GM19463 (cell line): ENCODE measurements around the gene NIPAL4.
A peak's percentile ranks its signal among the peaks of the same experiment; 100 is the strongest.

Experiments used
- ATAC-seq: cut with Tn5 transposase; IDR thresholded peaks from one replicate; pipeline ENCODE4 v1.9.1; 2021; ENCODE audit warnings: mild to moderate bottlenecking, moderate library complexity; ENCODE audit not compliant: unreplicated experiment

NIPAL4 gene

DNA sequence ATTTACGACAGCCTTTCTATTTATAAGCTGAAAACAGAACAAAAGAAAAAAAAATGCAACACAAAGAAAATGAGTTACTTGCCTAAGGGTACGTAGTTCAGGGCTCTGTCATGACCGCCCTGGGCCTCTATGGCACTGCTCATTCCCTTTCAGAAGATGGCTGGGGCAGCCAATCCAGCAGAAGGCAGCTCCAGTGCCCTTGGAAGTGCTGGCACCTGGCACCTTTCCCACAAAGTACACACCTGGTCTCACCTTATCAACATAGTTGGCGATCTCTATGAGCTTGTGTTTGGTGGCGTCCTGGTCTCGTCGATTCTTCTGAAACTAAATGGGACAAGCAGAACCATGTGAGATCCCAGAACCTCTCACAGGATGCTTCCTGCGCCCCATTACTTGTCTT lies 53.2 kb downstream of the NIPAL4 start:
- no peak for ATAC-seq

DNA sequence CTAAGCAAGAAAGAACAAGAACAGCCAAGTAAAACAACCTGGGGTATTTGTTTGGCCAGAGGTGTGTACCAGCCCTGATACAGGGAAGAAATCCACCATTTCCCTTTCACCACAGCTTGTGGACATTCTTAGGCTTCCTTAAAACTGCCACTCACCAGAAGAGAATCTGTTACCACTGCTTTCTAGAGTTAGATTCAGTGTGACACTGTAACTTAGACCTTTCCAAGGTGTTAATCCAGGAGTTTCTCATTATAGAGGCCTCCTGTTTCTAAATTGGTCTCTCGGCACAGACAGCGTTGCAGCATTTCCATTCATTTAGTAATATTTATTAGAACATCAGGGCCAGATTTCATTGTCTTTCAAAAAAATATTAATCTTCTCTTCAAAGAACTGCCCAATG lies 55.0 kb downstream of the NIPAL4 start:
- no peak for ATAC-seq

DNA sequence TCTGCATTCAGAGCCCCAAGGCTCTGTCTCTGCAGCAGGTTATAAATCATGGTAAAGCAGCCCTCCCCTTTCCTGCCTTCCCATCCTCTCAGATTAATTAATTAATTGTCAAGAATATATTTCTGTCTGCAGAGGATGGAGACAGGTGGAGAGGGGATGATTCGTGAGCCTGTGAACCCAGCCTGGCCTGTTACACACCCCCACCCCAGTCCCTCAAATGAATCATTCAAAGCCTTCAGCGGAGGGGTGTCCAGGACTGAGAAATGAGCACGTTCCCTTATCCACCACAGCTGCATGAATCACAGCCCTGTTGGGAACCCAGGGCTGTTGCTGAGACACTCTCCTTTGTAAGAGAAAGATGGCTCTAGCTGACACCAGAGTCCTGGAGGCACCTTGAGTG lies 56.0 kb downstream of the NIPAL4 start:
- ATAC-seq: no peak

DNA sequence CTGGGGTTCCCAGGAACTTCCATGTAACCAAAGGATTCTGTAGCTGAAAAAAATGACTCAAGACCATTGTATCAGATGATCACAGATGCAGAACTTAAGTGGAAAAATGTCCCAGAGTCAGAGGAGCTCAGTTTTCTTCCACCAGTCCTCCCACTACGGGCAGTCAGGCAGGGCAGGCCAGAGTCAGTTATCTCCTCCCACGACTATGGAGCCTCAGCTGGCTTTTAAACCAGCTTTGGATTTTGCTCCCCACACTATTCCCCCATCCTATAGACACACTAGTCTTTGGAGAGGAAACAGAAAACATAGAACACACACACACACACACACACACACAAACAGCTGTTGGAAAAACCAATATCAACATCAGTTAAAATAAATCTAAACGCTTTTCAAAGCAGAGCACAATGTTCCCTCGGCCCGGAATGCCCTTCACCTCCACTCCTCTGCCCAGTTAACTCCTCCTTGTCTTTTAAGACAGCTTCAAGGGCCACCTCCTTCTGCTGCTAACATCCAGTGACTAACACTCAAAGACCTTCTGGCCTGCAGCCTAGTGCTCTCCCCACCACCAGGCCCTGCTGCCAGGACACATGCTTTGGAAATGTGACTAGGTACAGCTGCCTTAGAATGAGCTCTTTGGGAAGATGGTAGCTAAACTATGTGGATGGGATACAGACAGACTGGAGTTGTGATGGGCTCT lies 56.8 kb downstream of the NIPAL4 start:
- no peak for ATAC-seq

DNA sequence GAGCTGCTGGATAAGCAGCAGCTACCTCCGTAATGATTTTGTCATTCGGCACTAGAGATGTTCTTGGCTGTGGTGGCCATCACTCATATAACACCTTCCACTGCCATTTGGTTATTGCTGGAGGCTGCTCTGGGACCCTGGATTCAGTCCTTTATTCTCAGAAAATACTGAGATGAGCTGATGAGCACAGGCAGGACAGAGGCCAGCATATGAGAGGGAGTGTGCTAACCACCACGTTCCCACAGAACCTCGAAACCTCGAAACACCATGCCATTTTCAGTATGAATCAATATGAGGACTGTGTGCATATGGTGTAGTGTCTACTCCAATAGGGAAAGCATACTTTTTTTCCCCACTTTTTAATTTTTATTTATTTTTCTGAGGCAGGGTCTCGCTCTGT lies 59.0 kb downstream of the NIPAL4 start:
- ATAC-seq: peak; percentile 78

DNA sequence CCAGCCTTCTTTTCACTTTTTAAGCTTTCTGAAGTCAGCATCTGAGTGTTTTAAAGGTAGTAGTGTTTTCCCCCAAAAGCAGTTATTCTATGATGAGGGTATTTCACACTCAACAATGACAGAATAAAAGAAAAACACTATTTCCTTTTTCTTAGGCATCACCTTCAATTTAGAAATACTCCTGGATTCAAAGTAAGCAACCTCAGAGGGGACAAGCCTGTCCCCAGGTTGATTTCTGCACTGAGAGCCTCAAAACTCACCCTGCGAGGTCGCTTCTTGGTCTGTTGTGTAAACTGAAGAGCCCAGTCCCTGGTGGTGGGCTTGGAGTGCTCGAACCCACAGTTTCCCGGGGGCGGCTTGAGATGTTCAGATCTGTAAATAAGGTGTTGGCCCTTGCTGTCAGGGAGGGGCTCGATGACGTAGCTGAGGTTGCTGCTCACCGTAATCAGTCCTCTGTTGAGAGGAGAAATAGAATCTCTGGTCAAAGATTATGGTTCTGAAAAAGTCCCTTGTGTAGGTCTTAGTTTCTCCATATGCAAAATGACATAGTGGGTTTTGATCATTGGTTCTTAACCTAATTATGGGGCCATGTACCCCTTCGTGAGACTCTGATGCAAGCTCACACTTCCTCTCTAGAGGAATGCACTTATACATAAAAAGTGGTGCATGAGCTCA lies 59.7 kb downstream of the NIPAL4 start:
- peak; percentile 66 for ATAC-seq

DNA sequence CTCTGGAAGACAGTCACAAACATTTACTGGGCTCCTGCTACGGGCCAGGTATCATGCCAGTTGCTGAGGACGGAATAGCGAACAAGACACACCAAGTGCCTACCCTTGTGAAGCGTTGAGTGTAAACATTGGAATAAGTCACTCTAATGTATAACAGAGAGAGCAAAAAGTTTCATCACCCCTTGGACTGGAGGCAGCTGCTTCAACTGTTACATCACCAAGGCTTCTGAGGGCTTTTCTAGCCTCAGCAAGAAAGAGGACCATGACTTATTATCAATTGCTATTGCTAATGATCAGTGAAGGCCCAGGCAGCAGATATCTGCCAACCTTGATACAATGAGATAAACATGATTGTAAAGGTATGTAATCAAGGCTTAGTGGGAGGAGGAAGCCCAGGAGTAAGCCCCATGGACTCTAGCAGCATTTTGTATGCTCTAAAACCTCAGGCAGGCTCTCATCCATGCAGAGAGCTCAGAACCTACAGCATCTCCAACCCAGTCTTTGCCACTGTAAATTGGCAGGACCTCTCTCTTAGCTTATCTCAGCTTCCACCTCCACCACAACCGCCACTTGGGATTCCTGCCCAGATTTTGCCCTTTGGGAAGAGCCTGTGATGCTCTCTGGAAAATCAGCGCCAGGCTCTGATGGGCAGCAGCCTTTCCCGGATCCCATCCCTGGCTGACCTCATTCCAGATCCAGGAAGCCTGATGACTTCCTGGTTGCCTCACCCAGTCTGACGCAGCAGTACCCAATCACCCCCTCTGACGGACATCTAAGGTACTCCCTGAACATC lies 61.1 kb downstream of the NIPAL4 start:
- no peak for ATAC-seq

DNA sequence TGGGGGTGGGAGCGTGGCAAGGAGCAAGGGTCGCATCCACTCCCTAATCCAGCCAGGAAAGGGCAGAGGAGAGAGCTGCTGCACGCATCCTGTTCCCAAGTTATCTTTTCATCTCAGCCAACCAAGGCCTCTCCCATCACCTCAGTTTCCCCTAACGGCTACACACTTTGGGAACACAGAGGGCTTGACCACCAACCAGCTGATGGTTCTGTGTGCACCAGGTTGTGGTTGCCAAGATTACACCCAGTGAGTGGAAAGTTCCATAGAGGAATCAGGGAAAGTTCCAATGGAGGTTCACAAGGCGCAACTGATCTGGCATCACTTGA lies 61.7 kb downstream of the NIPAL4 start:
- no peak for ATAC-seq

DNA sequence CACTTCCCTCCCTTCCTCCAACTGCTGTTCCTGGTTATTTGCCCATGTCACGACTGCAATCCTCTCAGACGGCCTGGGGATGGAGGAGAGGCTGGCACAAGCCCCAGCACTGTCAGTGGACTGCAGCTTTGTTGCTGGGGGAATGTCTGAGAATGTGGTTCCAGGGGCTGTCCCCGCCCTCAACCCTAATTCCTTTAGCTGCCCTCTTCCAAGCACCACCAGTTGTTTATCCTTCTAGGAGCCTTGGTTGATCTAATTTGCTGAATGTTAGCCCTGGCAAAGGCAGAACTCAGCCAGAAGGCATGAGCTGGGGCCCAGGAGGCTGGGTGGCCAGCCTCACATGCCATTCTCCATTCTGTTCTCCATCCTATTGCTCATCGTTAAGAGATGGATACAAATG lies 64.0 kb downstream of the NIPAL4 start:
- no peak for ATAC-seq
